Adipocyte (in vitro differentiated cells): ENCODE data around the gene PHF21B.

Experiments
- DNase-seq: peaks from one replicate; pipeline ENCODE4 v3.0.0-alpha.2; 2015; ENCODE audit warnings: low read depth
- H3K27me3 ChIP-seq: replicated peaks from 2 replicates; pipeline ENCODE4 v1.7.0; 2013; ENCODE audit warnings: mild to moderate bottlenecking, low read length, moderate library complexity; ENCODE audit not compliant: control insufficient read depth, insufficient read depth
- H3K36me3 ChIP-seq: 2 replicates; pipeline ENCODE4 v1.7.0; 2013; ENCODE audit warnings: low read length, mild to moderate bottlenecking, moderate library complexity; ENCODE audit not compliant: control insufficient read depth, insufficient read depth, severe bottlenecking
- H3K4me1 ChIP-seq: 2 replicates; pipeline ENCODE4 v1.7.0; 2013; ENCODE audit warnings: mild to moderate bottlenecking, low read length, moderate library complexity; ENCODE audit not compliant: control insufficient read depth, insufficient read depth
- H3K4me3 ChIP-seq: 2 replicates; pipeline ENCODE4 v1.7.0; 2013; ENCODE audit warnings: mild to moderate bottlenecking, low read length, moderate library complexity
- H3K9ac ChIP-seq: 2 replicates; pipeline ENCODE4 v1.7.0; 2013; ENCODE audit warnings: mild to moderate bottlenecking, low read length, moderate library complexity
- H3K9me3 ChIP-seq: 2 replicates; pipeline ENCODE4 v1.7.0; 2013; ENCODE audit warnings: mild to moderate bottlenecking, low read length, moderate library complexity; ENCODE audit not compliant: control insufficient read depth

The PHF21B gene

GRCh38 chr22:45013138-45013537 is 3.3 kb upstream of the PHF21B start:
- Histone ChIP-seq H3K4me3 (no peak overlapping the region), H3K9ac (no peak overlapping the region), H3K36me3 (no peaks in the 10 kb centered on the region), H3K27me3 (peaks cover 49% of the 10 kb centered on the region), H3K4me1 (peaks cover 4% of the 10 kb centered on the region), H3K9me3 (peaks cover 14% of the 10 kb centered on the region)
- no peak for DNase-seq

GRCh38 chr22:45010532-45010900 is 711 bp upstream of the PHF21B start:
- peak overlapping the region; percentile 76 for H3K4me3 ChIP-seq
- peaks cover 48% of the 10 kb centered on the region for H3K27me3 ChIP-seq
- no peak for DNase-seq
- H3K9ac ChIP-seq = peak overlapping the region; percentile 44
- H3K9me3 ChIP-seq = peaks cover 14% of the 10 kb centered on the region
- peaks cover 7% of the 10 kb centered on the region for H3K4me1 ChIP-seq
- H3K36me3 ChIP-seq = no peaks in the 10 kb centered on the region

GRCh38 chr22:45008751-45009605 is 827 bp downstream of the PHF21B start:
- no peak overlapping the region for H3K9ac ChIP-seq
- peaks cover 7% of the 10 kb centered on the region for H3K4me1 ChIP-seq
- H3K9me3 ChIP-seq = peaks cover 14% of the 10 kb centered on the region
- H3K4me3 ChIP-seq = no peak overlapping the region
- no peaks in the 10 kb centered on the region for H3K36me3 ChIP-seq
- H3K27me3 ChIP-seq = peaks cover 54% of the 10 kb centered on the region
- DNase-seq = no peak

- Histone ChIP-seq H3K9ac (no peak overlapping the region), H3K36me3 (no peaks in the 10 kb centered on the region), H3K9me3 (peaks cover 18% of the 10 kb centered on the region), H3K4me3 (no peak overlapping the region), H3K27me3 (peaks cover 59% of the 10 kb centered on the region), H3K4me1 (peaks cover 7% of the 10 kb centered on the region)
- DNase-seq = peak; percentile 21
Observed at GRCh38 chr22:45008186-45008681, 1.6 kb downstream of the PHF21B start.

GRCh38 chr22:45007391-45008185 is 2.2 kb downstream of the PHF21B start:
- no peaks in the 10 kb centered on the region for H3K36me3 ChIP-seq
- peaks cover 56% of the 10 kb centered on the region for H3K27me3 ChIP-seq
- no peak overlapping the region for H3K9ac ChIP-seq
- H3K4me3 ChIP-seq = no peak overlapping the region
- peaks cover 16% of the 10 kb centered on the region for H3K9me3 ChIP-seq
- peaks cover 7% of the 10 kb centered on the region for H3K4me1 ChIP-seq
- peak; percentile 56 for DNase-seq

- H3K4me1 ChIP-seq = peaks cover 7% of the 10 kb centered on the region
- no peak for DNase-seq
- no peak overlapping the region for H3K9ac ChIP-seq
- no peaks in the 10 kb centered on the region for H3K36me3 ChIP-seq
- H3K4me3 ChIP-seq = no peak overlapping the region
- H3K9me3 ChIP-seq = peaks cover 10% of the 10 kb centered on the region
- peaks cover 53% of the 10 kb centered on the region for H3K27me3 ChIP-seq
Observed at GRCh38 chr22:45006964-45007390, 2.8 kb downstream of the PHF21B start.

GRCh38 chr22:45006111-45006963 is 3.5 kb downstream of the PHF21B start:
- peaks cover 53% of the 10 kb centered on the region for H3K27me3 ChIP-seq
- no peak for DNase-seq
- H3K9ac ChIP-seq = no peak overlapping the region
- H3K36me3 ChIP-seq = no peaks in the 10 kb centered on the region
- H3K4me1 ChIP-seq = peaks cover 7% of the 10 kb centered on the region
- peak overlapping the region; percentile 8 for H3K4me3 ChIP-seq
- H3K9me3 ChIP-seq = peaks cover 4% of the 10 kb centered on the region

GRCh38 chr22:45001653-45002052 is 8.2 kb downstream of the PHF21B start:
- H3K9ac ChIP-seq = no peak overlapping the region
- H3K4me3 ChIP-seq = no peak overlapping the region
- no peak for DNase-seq
- H3K27me3 ChIP-seq = peaks cover 86% of the 10 kb centered on the region
- peaks cover 3% of the 10 kb centered on the region for H3K9me3 ChIP-seq
- H3K4me1 ChIP-seq = peaks cover 2% of the 10 kb centered on the region
- no peaks in the 10 kb centered on the region for H3K36me3 ChIP-seq

GRCh38 chr22:45000330-45000729 is 9.5 kb downstream of the PHF21B start:
- Histone ChIP-seq H3K9me3 (peaks cover 3% of the 10 kb centered on the region), H3K4me3 (no peak overlapping the region), H3K27me3 (peaks cover 88% of the 10 kb centered on the region), H3K9ac (no peak overlapping the region), H3K4me1 (no peaks in the 10 kb centered on the region), H3K36me3 (no peaks in the 10 kb centered on the region)
- no peak for DNase-seq

- Histone ChIP-seq H3K9ac (no peak overlapping the region), H3K36me3 (no peaks in the 10 kb centered on the region), H3K27me3 (peaks cover 88% of the 10 kb centered on the region), H3K9me3 (peaks cover 3% of the 10 kb centered on the region), H3K4me1 (no peaks in the 10 kb centered on the region), H3K4me3 (no peak overlapping the region)
- no peak for DNase-seq
Observed at GRCh38 chr22:44999687-45000086, 10.1 kb downstream of the PHF21B start.
